Transverse colon (tissue), 4 donors: ENCODE data around the gene SESTD1. TPM values are rescaled to one million over a fixed set of nuclear protein-coding genes. Genes with fewer than 3 reads are reported as not detected.

Experiments used
- DNase-seq: peaks from one replicate; pipeline ENCODE4 v3.0.0-alpha.2; 2019
- H3K27ac ChIP-seq, 4 donors: fragments of 200-600 bp; sonication (generic); 2 replicates each; pipeline ENCODE4 v1.5.1; 2016 to 2018; ENCODE audit warnings: inconsistent platforms in 4 of 4
- H3K27me3 ChIP-seq: fragments of 200-600 bp; sonication (generic); 2 replicates; pipeline ENCODE4 v1.5.1; 2017; ENCODE audit warnings: inconsistent platforms
- H3K36me3 ChIP-seq, 4 donors: fragments of 200-600 bp; sonication (generic); 2 replicates each; pipeline ENCODE4 v1.5.1; 2017 to 2019; ENCODE audit warnings: inconsistent platforms in 4 of 4
- H3K4me1 ChIP-seq, 4 donors: fragments of 200-600 bp; sonication (generic); 2 replicates each; pipeline ENCODE4 v1.5.1; 2017 to 2020; ENCODE audit warnings: inconsistent platforms in 4 of 4
- H3K4me3 ChIP-seq, 4 donors: fragments of 200-600 bp; sonication (generic); 1 replicate in 1 of 4; 2 replicates in 3 of 4; pipeline versions ENCODE4 v1.5.1 to v1.6.1; 2017 to 2019; ENCODE audit warnings: inconsistent platforms in 4 of 4
- H3K9me3 ChIP-seq, 2 donors: fragments of 200-600 bp; sonication (generic); 2 replicates each; pipeline ENCODE4 v1.5.1; 2017 to 2019; ENCODE audit warnings: inconsistent platforms in 2 of 2
- EP300 ChIP-seq: sonication (generic); formaldehyde crosslinking; IDR thresholded peaks from one replicate; pipeline ENCODE4 v1.6.1; 2017; ENCODE audit warnings: antibody characterized with exemption, low read depth
- POLR2A ChIP-seq: fragments of 450-650 bp; IDR thresholded peaks from one replicate; pipeline ENCODE4 v1.6.1; 2016; ENCODE audit warnings: antibody characterized with exemption, mild to moderate bottlenecking, moderate library complexity
- POLR2AphosphoS5 ChIP-seq, 3 donors: sonication (generic); formaldehyde crosslinking; IDR thresholded peaks; one replicate each; pipeline ENCODE4 v1.6.1; 2016; ENCODE audit warnings: antibody characterized with exemption in 3 of 3
- WGBS, 2 donors: methylation state at CpG; one replicate each; pipeline ENCODE4 v1.1.5; 2018; ENCODE audit warnings: low coverage in 1 of 2; 5-methylcytosine and 5-hydroxymethylcytosine counted together
- in situ Hi-C, 4 donors: fragments of 200-750 bp; cut with MboI; loops; one replicate each; pipeline versions ENCODE4 v1.15.0 to v1.15.1; 2017; ENCODE audit warnings: low sequenced_read_pairs in 3 of 4, low pct_ligation_motif_present in 1 of 4, low pct_unique_long_range_greater_than_20kb in 1 of 4
- intact Hi-C: fragments of 100-400 bp; cut with DNase I; formaldehyde crosslinking; loops from one replicate; pipeline ENCODE4 v1.15.1; 2023; ENCODE audit warnings: low total_unique reads
- total RNA-seq, 4 donors: library from RNA; depleted of rRNA; stranded (reverse); fragments of >200 nt; gene quantifications; one replicate each; pipeline ENCODE4 v1.1.0, GENCODE V29; 2016
- TF ChIP-seq, protein P1 (sequence below), 5 experiments: fragments of 200-600 bp in 3 of 5; fragments of 450-650 bp in 2 of 5; sonication (generic) in 3 of 5; IDR thresholded peaks; 1 replicate in 2 of 5; 2 replicates in 3 of 5; pipeline ENCODE4 v1.5.1; 2016 to 2017; ENCODE audit warnings: antibody characterized with exemption in 5 of 5, inconsistent platforms in 3 of 5, mild to moderate bottlenecking in 2 of 5, moderate library complexity in 1 of 5

SESTD1 gene
- total RNA-seq, 4 donors from 2014 or later = 12.6 to 44.1 (median 22.3) TPM

DNA sequence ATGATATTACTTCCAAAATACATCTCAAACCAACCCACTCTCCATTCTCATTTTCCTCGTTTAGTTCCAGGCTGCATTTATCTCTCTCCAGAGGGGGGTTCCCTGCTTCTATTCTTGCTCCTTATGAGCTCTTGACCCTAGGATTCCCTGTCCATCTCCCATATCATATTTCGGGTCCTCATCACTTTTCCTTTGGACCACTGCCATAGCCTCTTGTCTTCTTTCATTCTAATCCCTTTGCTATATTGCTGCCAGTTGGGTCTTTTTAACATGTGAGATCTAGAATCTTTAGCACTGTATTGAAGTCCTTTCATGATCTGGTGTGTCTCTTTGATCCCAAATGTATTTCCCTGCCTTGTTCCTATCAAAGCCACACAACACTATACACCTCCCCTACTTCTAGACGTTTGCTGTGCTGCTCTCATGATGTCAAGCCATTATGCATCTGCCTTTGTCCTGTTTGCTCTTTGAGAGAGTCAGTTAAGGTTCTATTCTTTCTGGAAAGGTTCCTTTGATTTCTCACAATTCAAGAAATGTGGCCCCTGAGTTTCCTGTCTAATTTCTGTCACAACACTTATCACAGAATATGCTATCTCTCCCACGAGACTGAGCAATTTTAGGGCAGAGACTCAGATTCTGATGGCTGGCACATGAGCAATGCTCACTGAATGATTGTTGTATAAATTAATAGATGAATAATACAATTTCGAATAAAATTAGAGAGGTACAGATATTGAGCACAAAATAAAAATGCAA is 43.2 kb upstream of the SESTD1 start:
- in situ Hi-C loops = no loop called here

DNA sequence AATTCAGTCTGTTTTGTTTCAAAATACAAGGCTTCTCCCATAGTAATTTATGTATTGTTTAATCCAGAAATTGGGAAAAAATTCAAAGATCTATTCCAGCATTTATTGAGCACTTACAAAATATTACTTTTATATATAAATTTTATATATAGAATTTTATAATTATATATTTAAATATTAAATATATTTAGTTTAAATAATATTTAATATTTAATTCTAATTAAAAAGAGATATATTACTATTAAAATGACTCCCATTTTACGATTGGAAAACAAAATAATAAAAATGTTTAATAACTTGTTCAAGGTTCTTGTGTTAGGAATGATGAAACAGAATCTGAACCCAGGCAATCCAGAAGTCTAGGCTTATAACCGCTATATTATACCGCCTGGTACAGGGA is 40.5 kb upstream of the SESTD1 start:
- Histone ChIP-seq H3K27ac (no peak overlapping the region), H3K36me3 (no peaks in the 10 kb centered on the region), H3K27me3 (no peaks in the 10 kb centered on the region), H3K9me3 (no peaks in the 10 kb centered on the region), H3K4me1 (no peaks in the 10 kb centered on the region), H3K4me3 (no peak overlapping the region)
- no peak for TF ChIP-seq EP300
- TF ChIP-seq, protein P1, sequence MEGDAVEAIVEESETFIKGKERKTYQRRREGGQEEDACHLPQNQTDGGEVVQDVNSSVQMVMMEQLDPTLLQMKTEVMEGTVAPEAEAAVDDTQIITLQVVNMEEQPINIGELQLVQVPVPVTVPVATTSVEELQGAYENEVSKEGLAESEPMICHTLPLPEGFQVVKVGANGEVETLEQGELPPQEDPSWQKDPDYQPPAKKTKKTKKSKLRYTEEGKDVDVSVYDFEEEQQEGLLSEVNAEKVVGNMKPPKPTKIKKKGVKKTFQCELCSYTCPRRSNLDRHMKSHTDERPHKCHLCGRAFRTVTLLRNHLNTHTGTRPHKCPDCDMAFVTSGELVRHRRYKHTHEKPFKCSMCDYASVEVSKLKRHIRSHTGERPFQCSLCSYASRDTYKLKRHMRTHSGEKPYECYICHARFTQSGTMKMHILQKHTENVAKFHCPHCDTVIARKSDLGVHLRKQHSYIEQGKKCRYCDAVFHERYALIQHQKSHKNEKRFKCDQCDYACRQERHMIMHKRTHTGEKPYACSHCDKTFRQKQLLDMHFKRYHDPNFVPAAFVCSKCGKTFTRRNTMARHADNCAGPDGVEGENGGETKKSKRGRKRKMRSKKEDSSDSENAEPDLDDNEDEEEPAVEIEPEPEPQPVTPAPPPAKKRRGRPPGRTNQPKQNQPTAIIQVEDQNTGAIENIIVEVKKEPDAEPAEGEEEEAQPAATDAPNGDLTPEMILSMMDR (IDR thresholded peaks at IDR 0.05) = no peak
- TF ChIP-seq POLR2A = no peak
- no peak for TF ChIP-seq POLR2AphosphoS5 (IDR thresholded peaks at IDR 0.05)
- in situ Hi-C loops (no loop called here), intact Hi-C loops (no loop called here)
- DNase-seq = no peak
- WGBS, 2 donors = 88 to 90% methylated on average over 3 of the region's 3 CpGs

More for the DNA sequence above, 43.2 kb upstream of the SESTD1 start:
- Histone ChIP-seq H3K9me3 (no peaks in the 10 kb centered on the region), H3K27me3 (no peaks in the 10 kb centered on the region), H3K4me3 (no peak overlapping the region), H3K36me3 (no peaks in the 10 kb centered on the region), H3K27ac (no peak overlapping the region), H3K4me1 (no peaks in the 10 kb centered on the region)
- intact Hi-C loops = no loop called here
- TF ChIP-seq, protein P1 (IDR thresholded peaks at IDR 0.05) = no peak
- TF ChIP-seq POLR2AphosphoS5 (IDR thresholded peaks at IDR 0.05) (no peak), POLR2A (no peak), EP300 (no peak)
- DNase-seq = no peak
- 67 to 71% methylated on average over 5 of the region's 5 CpGs for WGBS, 2 donors

- Histone ChIP-seq H3K4me1 (no peaks in the 10 kb centered on the region), H3K4me3 (no peak overlapping the region), H3K27ac (no peak overlapping the region), H3K36me3 (no peaks in the 10 kb centered on the region), H3K27me3 (no peaks in the 10 kb centered on the region), H3K9me3 (no peaks in the 10 kb centered on the region)
- in situ Hi-C loops = no loop called here
- TF ChIP-seq POLR2A (no peak), POLR2AphosphoS5 (IDR thresholded peaks at IDR 0.05) (no peak), EP300 (no peak)
- TF ChIP-seq, protein P1 (IDR thresholded peaks at IDR 0.05) = no peak
- no peak for DNase-seq
- WGBS, 2 donors = 63 to 66% methylated on average over 2 of the region's 2 CpGs
- intact Hi-C loops = no loop called here
These were observed 39.8 kb upstream of the SESTD1 start for GRCh38 chr2:179304424-179304823.

GRCh38 chr2:179302764-179303571 is 38.3 kb upstream of the SESTD1 start:
- in situ Hi-C loops = no loop called here
- TF ChIP-seq, protein P1 (IDR thresholded peaks at IDR 0.05) = no peak
- TF ChIP-seq POLR2A = no peak
- no peak for TF ChIP-seq POLR2AphosphoS5 (IDR thresholded peaks at IDR 0.05)
- TF ChIP-seq EP300 = no peak
- H3K4me1 ChIP-seq = no peaks in the 10 kb centered on the region
- intact Hi-C loops = no loop called here
- DNase-seq = no peak
- H3K36me3 ChIP-seq = no peaks in the 10 kb centered on the region
- 66 to 76% methylated on average over 5 to 6 of the region's 6 CpGs for WGBS, 2 donors
- no peak overlapping the region for H3K4me3 ChIP-seq
- H3K27me3 ChIP-seq = no peaks in the 10 kb centered on the region
- no peaks in the 10 kb centered on the region for H3K9me3 ChIP-seq
- no peak overlapping the region for H3K27ac ChIP-seq
